Lung (tissue), 12 donors: Measurements from ENCODE around the gene SLITRK3. TPM values are rescaled to one million over a fixed set of nuclear protein-coding genes. Genes with fewer than 3 reads are reported as not detected.

Experiments
- ATAC-seq: fragments of 200-7000 bp; cut with Tn5 transposase; one replicate; pipeline ENCODE4 v1.9.1; 2020; ENCODE audit warnings: moderate number of reproducible peaks; ENCODE audit not compliant: insufficient read depth, low FRiP score
- DNase-seq, 3 donors: peaks; one replicate each; pipeline ENCODE4 v3.0.0-alpha.2; 2013 to 2017
- H3K27ac ChIP-seq, 2 donors: one replicate each; pipeline ENCODE4 v1.5.1; 2013; ENCODE audit warnings: mild to moderate bottlenecking in 2 of 2, moderate library complexity in 2 of 2, control low read depth in 1 of 2, inconsistent platforms in 1 of 2, low read depth in 1 of 2, low read length in 1 of 2
- H3K27me3 ChIP-seq, 3 donors: one replicate each; pipeline ENCODE4 v1.5.1; 2013; ENCODE audit warnings: low read length in 2 of 3; ENCODE audit not compliant: control insufficient read depth in 3 of 3, insufficient read depth in 3 of 3
- H3K36me3 ChIP-seq, 4 donors: one replicate each; pipeline ENCODE4 v1.5.1; 2013; ENCODE audit warnings: low read length in 4 of 4, mild to moderate bottlenecking in 1 of 4, moderate library complexity in 1 of 4; ENCODE audit not compliant: control insufficient read depth in 4 of 4, insufficient read depth in 4 of 4
- H3K4me1 ChIP-seq, 5 donors: one replicate each; pipeline ENCODE4 v1.5.1; 2013; ENCODE audit warnings: low read length in 5 of 5, mild to moderate bottlenecking in 2 of 5, moderate library complexity in 1 of 5; ENCODE audit not compliant: control insufficient read depth in 5 of 5, insufficient read depth in 5 of 5
- H3K4me3 ChIP-seq: one replicate; pipeline ENCODE4 v1.5.1; 2013; ENCODE audit warnings: mild to moderate bottlenecking, control low read depth, moderate library complexity
- H3K9ac ChIP-seq, 2 donors: one replicate each; pipeline ENCODE4 v1.5.1; 2013; ENCODE audit warnings: low read length in 2 of 2, control low read depth in 1 of 2; ENCODE audit not compliant: insufficient read depth in 1 of 2
- H3K9me3 ChIP-seq, 4 donors: one replicate each; pipeline ENCODE4 v1.5.1; 2013; ENCODE audit warnings: low read length in 3 of 4, mild to moderate bottlenecking in 1 of 4, moderate library complexity in 1 of 4; ENCODE audit not compliant: control insufficient read depth in 4 of 4, insufficient read depth in 3 of 4
- CTCF ChIP-seq: IDR thresholded peaks from 2 replicates; pipeline ENCODE4 v1.5.1; 2012; ENCODE audit warnings: mild to moderate bottlenecking; ENCODE audit errors: control extremely low read depth, extremely low read depth
- WGBS, 2 donors: extraction: QIAGEN DNeasy Blood & Tissue Kit; methylation state at CpG; one replicate each; pipeline ENCODE4 v1.1.7; 2013; 5-methylcytosine and 5-hydroxymethylcytosine counted together
- polyA plus RNA-seq, 2 donors: library from polyadenylated mRNA; stranded (reverse); fragments of 200-250 nt; gene quantifications; one replicate each; pipeline ENCODE4 v1.2.1, GENCODE V29; 2013
- total RNA-seq, 2 donors: library from RNA; depleted of rRNA in 1 of 2; stranded (reverse); fragments of >200 nt in 1 of 2; gene quantifications; one replicate each; pipeline ENCODE4 v1.2.1, GENCODE V29; 2014 to 2021
- donor health status: control.
- donor health status: control.
- donor health status: Bipolar disorder and iron deficiency.
- donor health status: healthy.
- donor health status: DM: yes; HTN: yes; CAD: no.

Gene SLITRK3
- total and polyA plus RNA-seq, 4 donors, result 0.02 to 0.68 (median 0.28) TPM; not detected in 1

GRCh38 chr3:165211721-165212120 lies 15.5 kb upstream of the SLITRK3 start:
- Histone ChIP-seq H3K9ac (no peak overlapping the region), H3K27ac (no peak overlapping the region), H3K9me3 (no peaks in the 10 kb centered on the region), H3K36me3 (no peaks in the 10 kb centered on the region), H3K27me3 (no peaks in the 10 kb centered on the region), H3K4me3 (no peak overlapping the region), H3K4me1 (peaks cover 0 to 3% (median 0%) of the 10 kb centered on the region in 5 donors)
- ATAC-seq, result no peak
- DNase-seq, result no peak
- no peak for TF ChIP-seq CTCF
- WGBS, 2 donors, result 85 to 86% methylated on average over 4 of the region's 4 CpGs

- no peaks in the 10 kb centered on the region for H3K27me3 ChIP-seq
- H3K9ac ChIP-seq, result no peak overlapping the region
- ATAC-seq (no peak), DNase-seq (no peak)
- 81 to 85% methylated on average over 3 of the region's 3 CpGs for WGBS, 2 donors
- no peak overlapping the region for H3K4me3 ChIP-seq
- TF ChIP-seq CTCF, result no peak
- no peaks in the 10 kb centered on the region for H3K9me3 ChIP-seq
- peaks cover 0 to 3% (median 0%) of the 10 kb centered on the region in 5 donors for H3K4me1 ChIP-seq
- no peaks in the 10 kb centered on the region for H3K36me3 ChIP-seq
- H3K27ac ChIP-seq, result no peak overlapping the region
Measured at GRCh38 chr3:165210727-165211126, 14.5 kb upstream of the SLITRK3 start.

DNA sequence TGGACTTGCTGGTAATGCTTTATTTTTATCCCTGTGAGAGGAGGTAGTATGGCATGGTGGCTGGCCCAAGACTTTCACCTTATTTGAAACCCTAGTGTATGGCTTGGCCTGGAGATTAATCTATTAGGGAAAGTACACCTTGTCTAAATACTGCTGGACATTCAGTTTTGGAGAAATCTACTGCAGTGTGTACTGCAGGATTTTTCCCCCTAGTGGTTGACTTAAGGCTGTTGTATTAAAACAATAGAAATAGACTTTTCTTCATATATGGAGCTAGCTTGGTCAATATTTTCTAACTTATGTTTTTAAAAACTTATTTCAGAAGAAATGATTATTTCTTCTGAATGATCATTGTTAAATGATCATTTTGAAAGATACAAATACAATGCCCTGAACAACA lies 13.9 kb upstream of the SLITRK3 start:
- no peak overlapping the region for H3K27ac ChIP-seq
- H3K9ac ChIP-seq, result no peak overlapping the region
- DNase-seq, result no peak
- no peaks in the 10 kb centered on the region for H3K9me3 ChIP-seq
- ATAC-seq, result no peak
- H3K4me1 ChIP-seq, result peaks cover 0 to 3% (median 0%) of the 10 kb centered on the region in 5 donors
- H3K4me3 ChIP-seq, result no peak overlapping the region
- H3K27me3 ChIP-seq, result no peaks in the 10 kb centered on the region
- H3K36me3 ChIP-seq, result no peaks in the 10 kb centered on the region
- no peak for TF ChIP-seq CTCF
